ENCODE measurements around the gene RPTOR.
"Not testable (repeated sequence)": the region's sequence is repeated elsewhere in the genome, so short reads cannot be mapped to it uniquely, and the experiment has no call there.

Gene RPTOR

GRCh38 chr17:80615376-80615775, 70.7 kb downstream of the RPTOR start:
- DNase-seq = no peak

DNA sequence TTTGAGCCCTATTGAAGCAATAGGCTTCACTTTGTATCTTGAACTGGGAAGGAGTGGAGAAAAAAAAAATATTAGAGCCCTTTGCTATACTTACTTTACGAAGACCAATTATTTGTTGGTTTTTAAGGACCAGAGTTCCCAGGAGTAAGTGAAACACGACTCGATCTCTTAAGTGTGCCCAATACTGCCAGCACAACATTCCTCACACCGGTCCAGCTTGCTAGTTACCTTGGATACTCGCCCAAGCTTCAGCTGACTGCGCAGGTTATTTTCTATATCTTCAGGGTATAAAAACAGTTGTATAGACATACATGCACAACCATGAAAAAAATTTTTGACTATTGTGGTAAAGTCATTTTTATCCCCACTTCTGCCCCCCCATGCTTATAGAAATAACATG, 72.1 kb downstream of the RPTOR start:
- DNase-seq = no peak

DNA sequence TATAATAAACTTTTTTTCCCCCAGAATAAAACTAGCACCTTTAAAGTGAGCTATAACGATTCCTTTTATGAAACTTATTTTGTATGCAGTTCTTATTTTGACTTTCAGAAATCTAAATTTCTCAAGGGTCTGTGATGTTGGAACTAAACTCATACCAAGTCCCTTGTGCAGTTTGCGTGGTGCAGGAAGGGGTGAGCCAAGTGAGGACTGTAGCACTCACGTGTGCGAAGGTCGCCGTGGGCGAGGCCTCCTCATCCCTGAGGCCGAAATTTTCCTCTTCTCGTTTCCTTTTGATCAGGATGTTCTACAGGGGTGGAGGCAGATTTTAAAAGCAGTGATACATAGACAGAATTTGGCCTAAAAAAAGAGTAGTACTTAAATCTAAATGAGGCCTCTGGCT, 73.7 kb downstream of the RPTOR start:
- DNase-seq = no peak

- no peak for DNase-seq
Measured at GRCh38 chr17:80619535-80620235, 75.0 kb downstream of the RPTOR start.

- DNase-seq = no peak
Measured at GRCh38 chr17:80621335-80621996, 76.8 kb downstream of the RPTOR start.

GRCh38 chr17:80621997-80622357, 77.3 kb downstream of the RPTOR start:
- no peak for DNase-seq

DNA sequence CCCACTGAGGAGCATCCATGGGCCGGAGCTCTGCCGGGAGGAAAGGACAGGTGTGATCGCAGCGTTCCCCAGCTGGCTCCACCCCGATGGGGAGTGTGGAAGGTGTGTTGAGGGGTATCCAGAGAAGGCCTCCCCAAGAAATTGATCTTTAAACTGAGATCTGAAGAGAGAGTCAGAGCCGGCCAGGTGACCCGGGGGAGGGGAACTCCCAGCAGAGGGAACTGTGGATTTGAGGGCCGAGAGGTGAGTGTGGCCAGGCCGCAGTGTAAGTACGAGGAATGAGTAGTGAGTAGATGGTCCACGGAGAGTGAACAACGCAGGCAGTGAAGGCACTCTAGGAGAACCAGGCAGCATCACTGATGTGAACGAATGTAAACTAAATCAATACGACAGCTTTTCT, 80.2 kb downstream of the RPTOR start:
- DNase-seq = no peak

GRCh38 chr17:80625627-80626026, 81.0 kb downstream of the RPTOR start:
- DNase-seq = no peak

GRCh38 chr17:80628881-80629280, 84.2 kb downstream of the RPTOR start:
- not testable (repeated sequence) for DNase-seq

GRCh38 chr17:80629298-80630028, 84.8 kb downstream of the RPTOR start:
- DNase-seq = no peak

- DNase-seq = no peak
Measured at GRCh38 chr17:80630560-80631120, 86.0 kb downstream of the RPTOR start.

GRCh38 chr17:80631142-80632045, 86.8 kb downstream of the RPTOR start:
- DNase-seq = no peak

DNA sequence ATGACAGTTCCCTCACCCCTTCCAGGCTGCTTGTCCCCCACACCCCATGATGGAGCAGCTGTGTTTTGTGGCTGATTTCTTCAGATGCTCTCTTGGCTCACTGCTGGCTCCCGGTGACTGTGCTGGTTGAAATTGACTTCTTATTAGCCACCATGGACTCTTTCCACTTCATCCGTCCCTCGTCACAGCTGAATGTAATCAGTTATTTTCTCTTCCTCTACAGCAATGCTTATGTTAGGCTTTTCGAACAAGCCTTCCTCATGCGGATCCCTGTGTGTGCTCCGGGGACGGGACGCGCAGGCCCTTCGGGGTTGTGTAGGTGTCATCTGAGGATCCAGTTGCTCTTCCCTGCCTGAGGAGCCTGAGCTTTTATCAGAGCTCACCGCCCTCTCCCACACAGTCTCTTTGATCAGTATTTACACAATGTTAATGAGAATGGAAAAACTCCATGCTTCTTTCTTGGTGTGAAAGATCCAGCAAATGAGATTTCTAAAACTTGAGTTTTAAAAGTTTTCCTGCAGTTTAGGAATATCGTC, 87.5 kb downstream of the RPTOR start:
- DNase-seq = no peak

DNA sequence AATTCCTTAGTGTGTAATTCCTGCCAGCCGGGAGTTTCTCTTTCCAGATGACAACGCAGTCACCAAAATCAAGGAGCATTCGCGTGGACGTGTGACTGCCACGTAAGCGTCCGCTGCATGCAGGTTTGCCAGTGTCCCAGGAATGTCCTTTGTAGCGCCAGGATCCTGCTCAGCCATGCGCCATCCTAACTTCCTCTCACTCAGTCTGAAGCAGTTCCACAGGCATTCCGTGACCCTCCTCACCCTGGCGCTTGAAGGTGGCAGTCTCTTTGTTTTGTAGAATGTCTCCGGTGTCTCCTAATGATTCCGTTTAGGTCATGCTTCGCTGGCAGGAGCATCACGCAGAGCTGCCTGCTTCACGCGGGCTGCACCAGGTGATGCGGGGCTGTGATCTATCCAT, 88.6 kb downstream of the RPTOR start:
- peak; percentile 49 for DNase-seq

GRCh38 chr17:80633994-80634566, 89.4 kb downstream of the RPTOR start:
- DNase-seq = no peak

- DNase-seq = no peak
Measured at GRCh38 chr17:80636361-80637018, 91.9 kb downstream of the RPTOR start.

DNA sequence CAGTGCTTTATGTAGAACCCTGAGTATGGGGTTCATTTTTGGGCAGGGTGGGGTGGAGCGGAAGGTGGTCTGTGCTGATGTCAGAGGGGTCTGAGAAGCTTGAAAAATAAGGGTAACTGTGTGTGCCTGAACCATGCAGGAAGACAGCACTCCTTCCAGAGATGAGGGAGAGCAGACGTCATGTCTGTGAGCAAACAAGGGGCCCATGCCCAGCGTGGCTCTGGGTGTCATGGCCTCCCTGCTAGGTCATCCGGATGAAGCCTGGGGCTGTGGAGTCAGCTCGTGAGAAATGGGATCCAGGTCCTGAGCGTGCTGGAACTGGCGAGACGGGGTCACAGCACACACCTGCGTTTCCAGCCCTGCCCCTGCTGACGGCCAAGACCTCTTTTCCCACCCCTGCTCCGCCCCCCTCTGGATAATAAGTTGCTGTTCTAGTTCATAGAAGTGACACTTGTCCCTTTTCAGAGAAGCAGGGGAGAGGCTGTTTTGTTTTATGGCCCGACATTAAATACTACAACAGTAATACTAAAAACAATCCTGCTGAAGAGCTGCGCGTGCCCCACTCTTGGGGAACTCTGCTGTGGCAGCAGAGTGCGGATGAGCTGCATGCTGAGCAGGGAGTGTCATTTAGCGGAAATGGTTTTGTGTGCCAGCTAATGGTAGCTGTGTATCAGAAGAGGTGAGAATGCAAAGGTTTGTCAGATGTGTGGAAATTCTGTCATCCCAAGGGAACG, 92.6 kb downstream of the RPTOR start:
- DNase-seq = no peak

GRCh38 chr17:80639658-80640057, 95.0 kb downstream of the RPTOR start:
- no peak for DNase-seq

DNA sequence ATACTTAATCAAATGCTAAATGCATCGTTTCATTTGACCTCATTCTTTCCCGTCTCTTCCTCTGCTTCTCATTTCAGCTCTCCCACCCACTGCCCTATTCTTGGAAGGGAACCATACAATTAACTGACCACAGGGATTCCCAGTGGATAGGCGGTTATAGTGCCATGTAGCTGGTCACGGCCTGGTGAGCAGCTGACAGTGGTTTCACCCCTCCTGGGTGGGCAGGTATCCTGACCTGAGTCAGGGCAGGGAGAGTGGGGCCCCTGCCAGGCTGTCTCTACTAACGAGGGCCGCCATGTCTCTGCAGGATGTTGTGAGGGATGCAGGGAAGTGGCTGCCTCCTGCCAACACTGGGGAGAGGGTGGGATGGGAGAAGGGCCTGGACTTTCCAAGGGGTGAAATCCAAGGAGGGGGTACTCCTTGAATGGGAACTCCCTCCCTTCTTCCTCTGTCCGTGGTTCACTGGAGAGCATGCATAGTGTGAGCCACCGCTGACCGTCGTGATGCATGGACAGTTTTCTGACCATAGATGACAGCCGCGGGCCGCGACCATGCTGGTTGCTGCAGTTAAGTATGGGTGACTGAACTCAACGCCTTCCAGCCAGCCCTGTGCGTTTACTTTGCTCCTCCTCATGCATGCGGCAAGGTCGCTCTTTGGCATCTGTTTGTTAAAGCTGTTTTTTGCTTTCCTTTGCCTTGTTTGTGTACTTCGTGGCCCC, 95.9 kb downstream of the RPTOR start:
- no peak for DNase-seq
